ENCODE data around the gene TSC22D1.

DNA sequence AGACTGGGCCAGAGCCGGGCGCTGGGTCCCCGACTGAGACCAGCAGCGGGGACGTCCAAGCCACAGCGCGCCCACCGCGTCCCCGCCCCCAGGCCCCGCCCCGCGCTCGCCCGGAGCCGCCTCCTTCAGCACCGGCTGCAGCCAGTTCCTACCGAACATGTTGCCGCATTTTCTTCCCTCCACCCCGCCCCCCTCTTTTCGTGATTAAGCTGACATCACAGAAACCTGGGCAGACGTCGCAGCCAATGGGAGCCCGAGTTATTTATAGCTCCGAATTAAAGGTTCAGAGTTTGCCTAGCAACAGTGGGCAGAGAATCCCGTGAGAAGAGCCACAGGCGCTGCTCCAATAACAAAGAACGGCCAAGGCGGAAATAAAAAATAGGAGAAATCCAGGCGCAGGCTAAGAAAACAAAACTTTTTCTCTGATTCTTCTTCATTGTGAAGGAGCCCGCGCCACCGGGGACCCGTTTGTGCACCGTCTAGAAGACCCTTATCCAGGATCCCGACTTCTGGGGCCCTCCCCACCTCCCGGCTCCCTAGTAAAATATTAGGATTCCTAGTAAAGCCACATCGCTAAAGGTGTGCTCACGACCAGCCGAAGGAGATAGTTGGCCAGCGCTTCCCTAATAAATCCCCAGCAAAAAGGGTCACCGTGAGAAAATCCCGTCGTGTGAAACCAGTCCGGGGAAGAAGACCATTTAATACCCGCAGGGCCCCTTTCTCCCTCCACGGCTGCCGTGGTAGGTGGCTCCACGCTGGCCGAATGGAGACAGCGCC, 140.8 kb downstream of the TSC22D1 start:
- TF ChIP-seq, protein P1, sequence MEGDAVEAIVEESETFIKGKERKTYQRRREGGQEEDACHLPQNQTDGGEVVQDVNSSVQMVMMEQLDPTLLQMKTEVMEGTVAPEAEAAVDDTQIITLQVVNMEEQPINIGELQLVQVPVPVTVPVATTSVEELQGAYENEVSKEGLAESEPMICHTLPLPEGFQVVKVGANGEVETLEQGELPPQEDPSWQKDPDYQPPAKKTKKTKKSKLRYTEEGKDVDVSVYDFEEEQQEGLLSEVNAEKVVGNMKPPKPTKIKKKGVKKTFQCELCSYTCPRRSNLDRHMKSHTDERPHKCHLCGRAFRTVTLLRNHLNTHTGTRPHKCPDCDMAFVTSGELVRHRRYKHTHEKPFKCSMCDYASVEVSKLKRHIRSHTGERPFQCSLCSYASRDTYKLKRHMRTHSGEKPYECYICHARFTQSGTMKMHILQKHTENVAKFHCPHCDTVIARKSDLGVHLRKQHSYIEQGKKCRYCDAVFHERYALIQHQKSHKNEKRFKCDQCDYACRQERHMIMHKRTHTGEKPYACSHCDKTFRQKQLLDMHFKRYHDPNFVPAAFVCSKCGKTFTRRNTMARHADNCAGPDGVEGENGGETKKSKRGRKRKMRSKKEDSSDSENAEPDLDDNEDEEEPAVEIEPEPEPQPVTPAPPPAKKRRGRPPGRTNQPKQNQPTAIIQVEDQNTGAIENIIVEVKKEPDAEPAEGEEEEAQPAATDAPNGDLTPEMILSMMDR (IDR thresholded peaks at IDR 0.05; ENCODE audit: low read depth, low read length, missing input control) = no peak
- TF ChIP-seq FOXA1 (IDR thresholded peaks at IDR 0.05) = no peak
- no peak for TF ChIP-seq EGR1 (IDR thresholded peaks at IDR 0.05; ENCODE audit: low read depth in 2 of 2)
- TF ChIP-seq, protein P2, sequence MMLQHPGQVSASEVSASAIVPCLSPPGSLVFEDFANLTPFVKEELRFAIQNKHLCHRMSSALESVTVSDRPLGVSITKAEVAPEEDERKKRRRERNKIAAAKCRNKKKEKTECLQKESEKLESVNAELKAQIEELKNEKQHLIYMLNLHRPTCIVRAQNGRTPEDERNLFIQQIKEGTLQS (IDR thresholded peaks at IDR 0.05) = peak; percentile 45
- TF ChIP-seq GABPA (IDR thresholded peaks at IDR 0.05 in 1 of 2, conservative IDR thresholded peaks at IDR 0.05 in 1 of 2) = no peak
